IgD-negative memory B cell (primary cell): ENCODE results near the gene SMARCD3. TPM values are rescaled to one million over a fixed set of nuclear protein-coding genes. Genes with fewer than 3 reads are reported as not detected.

Source experiments
- H3K27ac Mint-ChIP-seq, 3 donors: one replicate each; pipeline ENCODE4 v1.8.0; 2020 to 2022; ENCODE audit warnings: mild to moderate bottlenecking in 3 of 3, mixed read lengths in 3 of 3, moderate library complexity in 1 of 3
- H3K27me3 Mint-ChIP-seq: one replicate; pipeline ENCODE4 v1.8.0; 2021; ENCODE audit warnings: mixed read lengths
- H3K36me3 Mint-ChIP-seq: one replicate; pipeline ENCODE4 v1.8.0; 2020; ENCODE audit warnings: mild to moderate bottlenecking, mixed read lengths
- H3K4me1 Mint-ChIP-seq, 3 donors: one replicate each; pipeline ENCODE4 v1.8.0; 2020 to 2022; ENCODE audit warnings: mixed read lengths in 3 of 3, mild to moderate bottlenecking in 1 of 3
- H3K4me3 Mint-ChIP-seq, 4 donors: one replicate each; pipeline ENCODE4 v1.8.0; 2020 to 2022; ENCODE audit warnings: mild to moderate bottlenecking in 4 of 4, mixed read lengths in 4 of 4, moderate library complexity in 3 of 4
- H3K9me3 Mint-ChIP-seq, 3 donors: one replicate each; pipeline ENCODE4 v1.8.0; 2020 to 2021; ENCODE audit warnings: mixed read lengths in 3 of 3, mild to moderate bottlenecking in 1 of 3
- polyA plus RNA-seq: library from polyadenylated mRNA; unstranded; fragments of 300-500 nt; fragmentation: Illumina TruSeq; gene quantifications from one replicate; pipeline ENCODE4 v1.2.3, GENCODE V29; 2021

Gene SMARCD3
- polyA plus RNA-seq, 1 donor from 2014 or later, result 1.1 TPM

DNA sequence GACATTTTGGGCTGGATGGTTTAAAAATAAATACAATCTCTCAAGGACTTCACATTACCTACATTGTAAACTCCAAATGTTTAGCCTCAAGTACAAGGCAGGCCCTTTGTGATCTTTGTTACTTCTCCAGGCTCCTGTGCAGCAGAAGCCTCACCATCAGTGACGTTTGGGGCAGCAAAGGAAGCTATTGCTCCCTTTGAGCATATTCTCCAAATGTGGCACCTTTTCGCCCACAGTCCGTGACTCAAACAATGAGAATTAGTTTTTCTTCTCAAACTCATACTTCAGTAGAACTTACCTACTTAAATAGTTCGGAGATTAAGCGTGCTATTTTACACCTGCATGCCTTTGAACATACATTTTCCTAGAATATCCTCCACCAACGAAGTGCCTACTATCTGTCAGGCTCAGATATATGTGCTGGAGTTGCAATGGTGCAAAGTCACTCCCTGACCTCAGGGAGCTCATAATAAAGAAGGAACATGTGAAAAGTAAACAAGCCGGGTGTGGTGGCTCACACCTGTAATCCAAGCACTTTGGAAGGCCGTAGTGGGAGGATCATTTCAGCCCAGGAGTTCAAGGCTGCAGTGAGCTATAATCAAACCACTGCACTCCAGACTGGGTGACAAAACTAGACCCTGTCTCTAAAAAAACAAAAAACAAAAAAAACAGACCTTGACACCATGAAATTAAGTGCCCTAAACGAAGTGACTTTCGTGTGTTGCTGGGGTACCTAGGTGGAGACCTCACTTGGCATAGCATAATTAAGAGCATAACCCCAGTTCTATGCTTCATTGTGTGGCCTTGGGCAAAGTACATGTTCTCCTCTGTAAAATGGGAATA is 20.2 kb downstream of the SMARCD3 start:
- Mint-ChIP-seq H3K4me3 (peak overlapping the region; percentile 91 to 100 (median 100)), H3K27ac (peak overlapping the region in 2 of 3 donors; percentile 74 to 95), H3K36me3 (peaks cover 7% of the 10 kb centered on the region), H3K9me3 (no peaks in the 10 kb centered on the region), H3K4me1 (peaks cover 32 to 37% (median 35%) of the 10 kb centered on the region in 3 donors), H3K27me3 (no peaks in the 10 kb centered on the region)

DNA sequence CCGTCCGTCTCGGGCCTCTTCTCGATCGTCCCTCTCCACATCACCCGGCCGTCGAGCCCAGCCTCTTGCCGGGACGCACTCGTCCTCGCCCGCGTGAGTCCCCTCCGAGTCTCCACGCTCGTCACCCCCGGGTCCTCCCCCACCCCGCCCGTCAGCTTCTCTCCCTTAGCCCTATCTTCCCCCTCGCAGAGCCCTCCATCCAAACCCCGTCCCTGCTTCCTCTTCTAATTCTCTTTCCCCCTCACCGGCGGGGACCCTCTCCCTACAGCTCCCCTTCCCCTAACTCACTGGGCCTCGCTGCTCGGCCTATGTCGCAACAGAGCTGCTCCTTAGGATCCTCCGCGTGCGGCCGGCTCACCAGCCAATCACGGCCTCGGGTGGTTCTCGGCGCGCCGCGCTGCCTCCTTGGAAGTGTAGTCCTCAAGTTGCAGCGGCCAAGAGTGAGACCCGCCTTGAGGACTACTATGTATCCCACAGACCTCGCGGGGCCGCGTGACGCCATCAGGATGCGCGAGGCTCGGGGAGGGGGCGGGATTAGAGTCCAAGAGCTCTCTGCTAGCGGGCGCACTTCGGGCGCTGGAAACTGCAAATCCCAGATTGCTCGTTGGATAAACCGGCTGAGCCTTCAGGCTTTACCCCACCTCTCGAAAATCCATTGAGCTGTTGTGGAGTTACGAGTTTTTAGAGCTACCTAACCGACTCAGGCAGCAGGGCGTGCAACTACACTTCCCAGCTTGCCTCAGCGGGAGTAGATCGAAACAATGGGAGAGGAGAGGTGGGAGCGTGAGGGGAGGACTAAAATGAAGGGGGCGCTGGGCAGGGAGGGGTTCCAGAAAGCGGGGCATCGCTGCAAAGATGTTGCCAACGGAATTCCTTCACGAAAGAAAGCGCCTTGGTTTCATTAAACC is 21.4 kb downstream of the SMARCD3 start, which contains the start of gene ABCF2:
TSS of gene ABCF2 (minus strand) at position 331 of the 908 bp plus-strand sequence. CDS start 747 bp downstream, outside the sequence.
- H3K4me1 Mint-ChIP-seq, result peaks cover 25 to 33% (median 31%) of the 10 kb centered on the region in 3 donors
- no peaks in the 10 kb centered on the region for H3K9me3 Mint-ChIP-seq
- peaks cover 7% of the 10 kb centered on the region for H3K36me3 Mint-ChIP-seq
- peak within 1 kb of the TSS; percentile 74 to 97 (median 95) for H3K27ac Mint-ChIP-seq
- no peaks in the 10 kb centered on the region for H3K27me3 Mint-ChIP-seq
- H3K4me3 Mint-ChIP-seq, result peak within 1 kb of the TSS; percentile 91 to 100 (median 100)

DNA sequence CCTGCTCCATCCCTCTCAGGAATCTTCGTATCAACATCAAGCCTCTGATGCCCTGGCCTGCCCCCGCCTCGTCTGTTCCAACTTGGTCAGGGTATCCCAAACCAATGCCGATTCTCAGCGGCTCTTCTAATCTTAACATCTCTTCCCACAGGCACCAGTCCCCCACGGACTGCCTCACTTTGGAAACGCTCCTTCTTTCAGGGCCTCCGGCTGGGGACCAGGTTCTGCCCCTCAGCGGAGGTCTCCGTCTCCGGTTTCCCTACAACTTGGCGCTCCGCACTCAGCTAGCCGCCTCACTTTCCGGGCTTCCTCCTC is 22.0 kb downstream of the SMARCD3 start:
- Mint-ChIP-seq H3K4me3 (peak overlapping the region; percentile 91 to 100 (median 100)), H3K36me3 (peaks cover 7% of the 10 kb centered on the region), H3K27ac (peak overlapping the region; percentile 74 to 97 (median 95)), H3K27me3 (no peaks in the 10 kb centered on the region), H3K4me1 (peaks cover 19 to 27% (median 26%) of the 10 kb centered on the region in 3 donors), H3K9me3 (no peaks in the 10 kb centered on the region)

DNA sequence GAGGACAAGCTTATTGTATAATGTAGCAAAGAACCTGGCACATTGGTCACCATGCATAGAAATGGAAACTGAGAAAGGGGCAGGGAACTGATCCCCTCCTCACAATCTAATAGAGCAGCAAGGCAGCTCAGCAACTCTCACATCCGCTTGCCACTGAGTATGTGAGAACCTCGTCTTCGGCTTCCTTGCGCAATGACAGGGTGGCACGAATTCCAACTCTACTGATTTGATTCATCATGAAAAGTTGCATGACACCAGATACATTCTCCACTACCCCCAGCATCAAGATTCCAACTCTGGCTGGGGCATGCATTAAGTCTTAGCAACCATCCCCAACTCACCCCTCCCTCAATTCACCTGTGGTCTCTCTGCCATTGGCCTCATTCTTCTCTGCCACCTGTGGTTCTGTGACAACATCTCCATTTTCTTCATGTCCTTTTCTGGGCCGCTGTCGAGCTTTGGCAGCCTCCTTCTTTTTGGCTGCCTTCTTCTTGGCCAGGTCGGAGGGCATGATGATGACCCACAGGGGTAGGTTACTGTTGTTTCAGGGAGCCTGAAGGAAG is 22.5 kb downstream of the SMARCD3 start:
- Mint-ChIP-seq H3K36me3 (peaks cover 7% of the 10 kb centered on the region), H3K4me1 (peaks cover 16 to 26% (median 26%) of the 10 kb centered on the region in 3 donors), H3K9me3 (no peaks in the 10 kb centered on the region), H3K4me3 (peak overlapping the region; percentile 91 to 100 (median 100)), H3K27me3 (no peaks in the 10 kb centered on the region), H3K27ac (no peak overlapping the region)

DNA sequence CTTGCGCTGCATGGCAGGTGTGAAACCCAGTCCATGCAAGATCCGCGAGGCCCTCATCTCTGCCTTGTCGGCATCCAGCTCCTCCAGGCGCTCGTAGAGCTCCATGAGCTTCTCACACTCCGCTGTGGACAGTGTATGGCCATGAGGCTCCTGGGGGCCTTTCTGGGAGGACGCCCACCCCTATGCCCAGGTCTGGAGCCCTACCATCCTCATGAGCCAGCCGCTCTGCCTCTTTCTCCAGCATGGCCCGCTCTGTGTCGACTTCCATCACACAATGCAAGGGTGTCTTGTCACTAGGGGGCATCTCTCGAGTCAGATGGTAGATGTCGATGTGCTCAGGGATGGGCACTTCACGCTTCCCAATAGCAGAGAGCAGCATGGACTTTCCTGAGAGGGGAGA is 24.8 kb downstream of the SMARCD3 start:
- no peak overlapping the region for H3K27ac Mint-ChIP-seq
- H3K4me1 Mint-ChIP-seq, result peaks cover 15 to 26% (median 26%) of the 10 kb centered on the region in 3 donors
- no peaks in the 10 kb centered on the region for H3K9me3 Mint-ChIP-seq
- H3K4me3 Mint-ChIP-seq, result peak overlapping the region in 1 of 4 donors; percentile 12
- H3K27me3 Mint-ChIP-seq, result no peaks in the 10 kb centered on the region
- H3K36me3 Mint-ChIP-seq, result peaks cover 7% of the 10 kb centered on the region

DNA sequence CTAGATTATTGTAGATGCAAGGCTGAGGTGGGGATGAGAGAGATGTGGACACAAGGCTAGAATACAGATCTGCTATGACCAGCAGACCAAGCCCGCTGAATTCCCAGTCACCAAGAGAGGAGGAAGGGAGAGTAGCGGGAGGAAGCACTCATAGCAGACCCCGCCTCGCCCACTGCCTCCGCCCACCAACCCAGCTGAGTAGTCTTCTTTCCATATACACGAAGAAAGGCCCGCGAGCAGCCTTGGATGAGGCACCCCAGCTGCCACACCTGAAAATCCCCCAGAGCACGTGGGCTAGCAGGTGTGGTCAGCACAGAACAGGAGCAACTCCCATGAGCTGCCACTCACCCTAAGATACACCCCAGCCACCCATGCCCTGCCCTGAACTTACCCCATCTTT is 30.3 kb downstream of the SMARCD3 start:
- Mint-ChIP-seq H3K27me3 (no peaks in the 10 kb centered on the region), H3K4me1 (peaks cover 0 to 2% (median 0%) of the 10 kb centered on the region in 3 donors), H3K9me3 (no peaks in the 10 kb centered on the region), H3K27ac (no peak overlapping the region), H3K4me3 (peak overlapping the region in 1 of 4 donors; percentile 28), H3K36me3 (peaks cover 9% of the 10 kb centered on the region)

DNA sequence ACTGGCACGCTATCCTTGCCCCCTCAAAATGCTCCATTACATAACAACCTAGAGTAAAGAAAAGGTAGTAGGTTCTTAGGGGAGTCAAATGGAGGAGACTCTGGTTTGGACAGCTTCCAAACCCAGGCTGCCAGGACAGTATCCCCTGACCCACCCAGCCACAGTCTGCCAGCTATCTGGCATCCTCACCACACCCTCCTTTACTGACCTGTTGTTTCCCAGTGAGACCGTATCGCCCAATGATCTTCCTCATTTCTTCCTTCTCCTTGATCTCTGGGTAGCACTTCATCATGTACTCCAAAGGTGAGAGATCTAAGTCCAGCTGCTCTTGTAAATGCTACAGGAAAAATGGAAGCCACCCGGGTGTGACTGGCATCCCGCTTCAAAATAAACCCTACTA is 33.1 kb downstream of the SMARCD3 start:
- Mint-ChIP-seq H3K9me3 (no peaks in the 10 kb centered on the region), H3K27me3 (no peaks in the 10 kb centered on the region), H3K36me3 (peaks cover 12% of the 10 kb centered on the region), H3K4me1 (peaks cover 0 to 2% (median 0%) of the 10 kb centered on the region in 3 donors), H3K27ac (no peak overlapping the region), H3K4me3 (no peak overlapping the region)

DNA sequence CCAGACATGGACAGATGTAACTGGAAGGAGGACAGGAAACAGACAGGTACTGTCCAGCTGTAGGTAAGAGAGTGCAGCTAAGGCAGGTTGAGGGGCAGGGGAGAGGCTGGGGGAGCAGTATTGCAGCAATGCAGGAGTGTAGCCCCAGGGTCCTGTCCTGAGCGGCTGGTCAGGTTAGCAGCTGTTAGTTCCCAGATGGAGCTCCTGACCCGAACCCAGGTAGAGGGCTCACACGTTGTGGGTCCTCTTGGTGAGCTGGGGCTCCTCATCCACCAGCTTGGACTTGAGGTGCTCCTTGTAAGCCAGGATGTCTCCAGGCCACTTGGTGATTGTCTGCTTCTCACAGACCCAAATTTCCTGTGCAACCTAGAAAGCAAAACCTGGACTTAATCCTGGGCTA is 34.7 kb downstream of the SMARCD3 start:
- peaks cover 13% of the 10 kb centered on the region for H3K36me3 Mint-ChIP-seq
- peak overlapping the region in 1 of 3 donors; percentile 56 for H3K27ac Mint-ChIP-seq
- H3K27me3 Mint-ChIP-seq, result no peaks in the 10 kb centered on the region
- H3K4me3 Mint-ChIP-seq, result no peak overlapping the region
- H3K9me3 Mint-ChIP-seq, result no peaks in the 10 kb centered on the region
- H3K4me1 Mint-ChIP-seq, result peaks cover 0 to 2% (median 0%) of the 10 kb centered on the region in 3 donors

DNA sequence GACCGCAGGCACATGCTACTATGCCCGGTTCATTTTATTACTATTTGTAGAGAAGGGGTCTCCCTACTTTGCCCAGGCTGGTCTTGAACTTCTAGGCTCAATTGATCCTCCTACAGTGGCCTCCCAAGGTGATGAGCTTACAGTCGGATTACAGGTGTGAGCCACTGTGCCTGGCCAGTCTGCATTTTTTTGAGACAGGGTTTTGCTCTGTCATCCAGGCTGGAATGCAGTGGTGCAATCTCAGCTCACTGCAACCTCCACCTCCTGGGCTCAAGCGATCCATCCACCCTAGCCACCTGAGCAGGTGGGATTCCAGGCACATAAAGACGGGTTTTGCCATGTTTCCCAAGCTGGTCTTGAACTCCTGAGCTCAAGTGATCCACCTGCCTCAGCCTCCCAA is 35.9 kb downstream of the SMARCD3 start:
- no peaks in the 10 kb centered on the region for H3K9me3 Mint-ChIP-seq
- no peaks in the 10 kb centered on the region for H3K27me3 Mint-ChIP-seq
- no peak overlapping the region for H3K27ac Mint-ChIP-seq
- peaks cover 0 to 2% (median 0%) of the 10 kb centered on the region in 3 donors for H3K4me1 Mint-ChIP-seq
- H3K4me3 Mint-ChIP-seq, result no peak overlapping the region
- peaks cover 9% of the 10 kb centered on the region for H3K36me3 Mint-ChIP-seq

DNA sequence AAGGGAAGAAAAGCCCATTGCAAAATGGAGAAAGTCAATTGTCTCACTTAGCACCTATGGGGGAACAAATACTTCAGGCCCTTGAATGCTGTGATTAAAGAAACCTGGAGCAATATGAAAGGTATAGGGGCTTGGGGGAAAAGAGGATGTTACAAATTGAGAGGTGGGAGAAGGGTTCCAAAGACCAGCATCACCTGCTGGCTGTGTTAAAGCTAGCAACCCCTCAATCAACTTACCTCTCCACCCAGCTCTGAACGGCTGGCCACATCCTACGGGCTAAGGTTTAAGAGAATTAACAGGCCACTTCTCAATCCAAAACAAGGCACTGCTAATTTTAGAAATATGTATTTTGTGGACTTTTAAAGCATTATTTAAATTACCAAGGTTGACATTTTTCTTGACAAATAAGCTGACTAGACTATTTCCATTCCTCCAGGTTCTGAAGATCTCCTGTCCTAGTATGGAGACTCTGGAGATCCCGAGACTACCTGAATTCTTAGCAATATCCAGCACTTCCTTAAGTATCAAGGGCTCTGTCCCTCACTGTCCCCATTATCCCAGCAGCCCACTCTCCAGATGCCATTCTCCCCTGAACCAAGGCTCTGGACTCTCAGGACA is 37.2 kb downstream of the SMARCD3 start:
- Mint-ChIP-seq H3K27ac (no peak overlapping the region), H3K36me3 (peaks cover 9% of the 10 kb centered on the region), H3K4me1 (peaks cover 0 to 7% (median 2%) of the 10 kb centered on the region in 3 donors), H3K9me3 (no peaks in the 10 kb centered on the region), H3K4me3 (no peak overlapping the region), H3K27me3 (no peaks in the 10 kb centered on the region)

DNA sequence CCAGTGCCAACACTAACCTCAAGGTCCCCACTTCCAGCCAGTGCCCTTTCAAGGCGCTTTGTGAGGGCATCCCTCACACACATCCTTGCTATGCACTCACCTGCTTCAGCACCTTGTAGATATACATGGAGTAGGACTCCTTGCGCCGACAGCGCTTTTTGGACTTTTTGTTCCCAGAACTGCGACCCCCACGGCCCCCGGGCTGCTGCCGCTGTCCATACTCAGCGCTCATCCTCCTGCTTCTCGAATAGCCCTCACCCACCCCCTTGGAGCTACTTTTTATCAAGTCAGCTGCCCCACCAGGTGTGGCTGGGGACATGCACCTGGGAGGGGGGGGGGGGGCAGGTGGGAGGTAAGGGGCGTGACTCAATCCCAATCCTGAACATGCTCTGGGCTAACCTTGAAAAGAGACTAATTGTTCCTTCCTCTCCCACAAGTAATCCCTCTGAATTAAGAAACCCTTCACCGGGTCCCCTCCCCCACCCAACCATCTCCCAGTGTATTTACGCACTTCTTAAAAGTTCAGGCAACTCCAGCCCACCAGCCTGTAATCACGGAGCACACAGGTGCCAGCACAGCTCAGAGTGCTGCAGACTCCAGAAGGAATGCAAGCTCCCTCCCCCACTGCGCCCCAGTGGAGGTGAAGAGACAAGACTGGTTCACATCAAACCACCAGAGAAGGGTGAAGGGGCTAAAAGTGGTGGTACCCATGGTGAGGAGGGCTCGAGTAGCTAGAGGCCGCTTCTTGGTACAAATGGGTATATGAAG is 38.2 kb downstream of the SMARCD3 start, which contains the start of gene H2BK1:
TSS of gene H2BK1 (minus strand) at position 402 of the 768 bp plus-strand sequence. CDS start at position 232, 170 bp downstream.
- peak within 1 kb of the TSS in 1 of 4 donors; percentile 33 for H3K4me3 Mint-ChIP-seq
- no peak within 1 kb of the TSS for H3K27ac Mint-ChIP-seq
- H3K36me3 Mint-ChIP-seq, result peaks cover 7% of the 10 kb centered on the region
- peaks cover 0 to 7% (median 2%) of the 10 kb centered on the region in 3 donors for H3K4me1 Mint-ChIP-seq
- H3K27me3 Mint-ChIP-seq, result peaks cover 8% of the 10 kb centered on the region
- H3K9me3 Mint-ChIP-seq, result no peaks in the 10 kb centered on the region

DNA sequence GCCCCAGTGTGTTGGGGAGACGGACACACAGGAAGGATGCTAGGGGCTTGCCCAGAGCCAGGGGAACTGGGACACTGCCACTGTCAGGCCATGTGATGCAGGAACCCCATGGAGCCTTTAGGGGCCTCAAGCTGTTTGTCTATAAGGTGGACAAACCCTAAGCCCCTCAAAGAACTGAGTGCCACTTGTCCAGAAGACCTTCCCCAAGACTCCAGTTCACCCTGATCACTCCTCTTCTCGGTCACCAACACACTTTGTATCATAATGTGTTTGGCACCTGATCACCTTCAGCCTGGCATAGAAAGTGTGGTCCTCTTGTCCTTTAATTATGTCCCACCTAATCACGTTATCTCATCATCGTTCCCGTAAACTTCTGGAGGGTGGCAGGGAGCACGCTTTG is 38.9 kb downstream of the SMARCD3 start:
- H3K9me3 Mint-ChIP-seq, result no peaks in the 10 kb centered on the region
- peaks cover 0 to 7% (median 2%) of the 10 kb centered on the region in 3 donors for H3K4me1 Mint-ChIP-seq
- H3K4me3 Mint-ChIP-seq, result no peak overlapping the region
- H3K27me3 Mint-ChIP-seq, result peaks cover 13% of the 10 kb centered on the region
- peaks cover 4% of the 10 kb centered on the region for H3K36me3 Mint-ChIP-seq
- no peak overlapping the region for H3K27ac Mint-ChIP-seq

DNA sequence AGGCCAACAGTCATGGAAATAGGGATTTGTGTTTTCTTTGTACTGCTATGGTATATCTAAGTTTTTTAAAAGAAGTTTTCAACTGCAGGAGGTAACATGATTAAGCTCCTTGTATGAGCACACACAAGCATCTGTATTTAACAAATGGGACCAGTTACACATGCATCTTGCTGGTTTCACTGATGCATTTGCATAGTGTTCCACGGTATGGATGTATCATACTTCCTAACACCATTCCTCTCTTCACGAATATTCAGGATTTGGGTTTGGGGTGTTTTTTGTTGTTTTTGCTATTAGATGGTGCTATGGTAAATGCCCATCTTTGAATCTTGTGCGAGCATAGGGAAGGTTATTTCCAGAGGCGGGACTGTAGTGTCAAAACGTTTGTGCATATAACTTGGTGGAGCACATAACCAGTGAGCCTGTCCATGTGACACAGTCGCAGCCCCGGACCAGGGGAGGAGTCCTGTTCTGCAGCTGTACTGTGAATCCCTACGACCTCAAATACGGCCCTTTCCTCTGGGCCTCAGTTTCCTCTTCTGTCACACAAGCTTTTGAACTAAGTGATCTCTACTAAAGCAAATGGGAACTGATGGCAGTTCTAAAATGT is 40.1 kb downstream of the SMARCD3 start:
- H3K9me3 Mint-ChIP-seq, result no peaks in the 10 kb centered on the region

More for the DNA sequence above, 40.1 kb downstream of the SMARCD3 start:
- Mint-ChIP-seq H3K4me1 (peaks cover 0 to 7% (median 0%) of the 10 kb centered on the region in 3 donors), H3K27me3 (peaks cover 19% of the 10 kb centered on the region), H3K4me3 (no peak overlapping the region), H3K27ac (peak overlapping the region in 1 of 3 donors; percentile 18), H3K36me3 (peaks cover 4% of the 10 kb centered on the region)
